Osteocyte (in vitro differentiated cells): ENCODE data around the gene ZNRF3. TPM values are rescaled to one million over a fixed set of nuclear protein-coding genes. Genes with fewer than 3 reads are reported as not detected.
A peak's percentile ranks its signal among the peaks of the same experiment; 100 is the strongest.

Source experiments
- DNase-seq: peaks from one replicate; pipeline ENCODE4 v3.0.0; 2021; ENCODE audit warnings: mixed read lengths; ENCODE audit not compliant: unreplicated experiment; ENCODE audit errors: extremely low spot score
- H3K27ac Mint-ChIP-seq: one replicate; pipeline ENCODE4 v1.8.0; 2021; ENCODE audit warnings: mild to moderate bottlenecking, mixed read lengths; ENCODE audit not compliant: unreplicated experiment
- H3K27me3 Mint-ChIP-seq: one replicate; pipeline ENCODE4 v1.8.0; 2021; ENCODE audit warnings: mixed read lengths; ENCODE audit not compliant: unreplicated experiment
- H3K36me3 Mint-ChIP-seq: one replicate; pipeline ENCODE4 v1.8.0; 2021; ENCODE audit warnings: mixed read lengths; ENCODE audit not compliant: unreplicated experiment
- H3K4me1 Mint-ChIP-seq: one replicate; pipeline ENCODE4 v1.8.0; 2021; ENCODE audit warnings: mixed read lengths; ENCODE audit not compliant: unreplicated experiment
- H3K4me3 Mint-ChIP-seq: one replicate; pipeline ENCODE4 v1.8.0; 2021; ENCODE audit warnings: mild to moderate bottlenecking, moderate library complexity, mixed read lengths; ENCODE audit not compliant: unreplicated experiment
- H3K9me3 Mint-ChIP-seq: one replicate; pipeline ENCODE4 v1.8.0; 2021; ENCODE audit warnings: mixed read lengths; ENCODE audit not compliant: unreplicated experiment
- total RNA-seq: library from RNA; stranded (reverse); gene quantifications from 2 replicates; pipeline ENCODE4 v1.2.1, GENCODE V29; 2021
- TF ChIP-seq, protein P1 (sequence below): fragments of 200-600 bp; sonication (generic); IDR thresholded peaks from 2 replicates; pipeline ENCODE4 v1.5.0; 2021; ENCODE audit warnings: antibody characterized with exemption, mild to moderate bottlenecking, moderate library complexity

Gene ZNRF3
- total RNA-seq, 1 donor from 2014 or later, result 6.4 TPM

DNA sequence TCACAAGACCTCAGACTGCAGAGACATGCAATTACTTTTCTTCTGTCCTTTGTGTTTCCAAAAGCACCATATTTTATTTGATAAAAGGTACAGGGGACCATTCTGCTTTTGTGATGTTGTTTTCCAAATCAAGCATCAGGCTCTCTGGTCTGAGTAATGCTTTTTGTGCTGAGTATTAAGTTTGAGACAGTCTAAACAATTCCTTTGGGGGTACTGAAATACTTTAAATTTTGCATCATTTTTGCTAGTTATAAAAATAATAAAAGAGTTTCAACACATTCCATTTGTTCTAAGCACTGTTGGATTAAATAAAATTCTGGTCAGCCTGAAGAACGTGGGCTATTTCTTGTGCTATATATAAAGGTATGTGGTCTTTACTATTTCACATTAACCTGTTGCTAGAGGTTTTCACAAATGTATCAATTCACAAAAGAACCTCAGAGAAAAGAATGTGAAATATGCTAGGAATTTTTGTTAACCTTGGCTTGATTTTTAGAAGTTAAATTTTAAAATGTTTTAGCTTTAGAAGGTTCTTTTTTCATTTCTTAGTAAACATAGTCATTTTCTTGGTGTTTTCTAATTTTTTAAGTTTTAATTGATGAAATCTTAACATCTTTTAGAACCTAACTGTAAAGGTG, 116.7 kb downstream of the ZNRF3 start:
- TF ChIP-seq, protein P1, sequence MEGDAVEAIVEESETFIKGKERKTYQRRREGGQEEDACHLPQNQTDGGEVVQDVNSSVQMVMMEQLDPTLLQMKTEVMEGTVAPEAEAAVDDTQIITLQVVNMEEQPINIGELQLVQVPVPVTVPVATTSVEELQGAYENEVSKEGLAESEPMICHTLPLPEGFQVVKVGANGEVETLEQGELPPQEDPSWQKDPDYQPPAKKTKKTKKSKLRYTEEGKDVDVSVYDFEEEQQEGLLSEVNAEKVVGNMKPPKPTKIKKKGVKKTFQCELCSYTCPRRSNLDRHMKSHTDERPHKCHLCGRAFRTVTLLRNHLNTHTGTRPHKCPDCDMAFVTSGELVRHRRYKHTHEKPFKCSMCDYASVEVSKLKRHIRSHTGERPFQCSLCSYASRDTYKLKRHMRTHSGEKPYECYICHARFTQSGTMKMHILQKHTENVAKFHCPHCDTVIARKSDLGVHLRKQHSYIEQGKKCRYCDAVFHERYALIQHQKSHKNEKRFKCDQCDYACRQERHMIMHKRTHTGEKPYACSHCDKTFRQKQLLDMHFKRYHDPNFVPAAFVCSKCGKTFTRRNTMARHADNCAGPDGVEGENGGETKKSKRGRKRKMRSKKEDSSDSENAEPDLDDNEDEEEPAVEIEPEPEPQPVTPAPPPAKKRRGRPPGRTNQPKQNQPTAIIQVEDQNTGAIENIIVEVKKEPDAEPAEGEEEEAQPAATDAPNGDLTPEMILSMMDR, result no peak
- Mint-ChIP-seq H3K4me3 (no peak overlapping the region), H3K27ac (peak overlapping the region; percentile 38), H3K36me3 (peaks cover 4% of the 10 kb centered on the region), H3K4me1 (peaks cover 28% of the 10 kb centered on the region), H3K27me3 (no peaks in the 10 kb centered on the region), H3K9me3 (no peaks in the 10 kb centered on the region)
- no peak for DNase-seq

DNA sequence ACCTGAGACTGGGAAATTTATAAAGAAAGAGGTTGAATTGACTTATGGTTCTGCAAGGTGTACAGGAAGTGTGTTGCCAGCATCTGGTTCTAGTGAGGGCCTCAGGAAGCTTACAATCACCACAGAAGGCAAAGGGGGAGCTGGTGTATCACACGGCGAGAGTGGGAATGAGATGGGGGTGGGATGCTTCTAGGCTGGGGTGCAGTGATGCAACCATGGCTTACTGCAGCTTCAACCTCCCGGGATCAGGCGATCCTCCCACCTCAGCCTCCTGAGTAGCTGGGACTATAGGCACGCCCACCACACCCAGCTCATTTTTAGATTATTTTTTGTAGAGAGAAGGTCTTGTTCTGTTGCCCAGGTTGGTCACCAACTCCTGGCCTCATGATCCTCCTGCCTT, 117.3 kb downstream of the ZNRF3 start:
- Mint-ChIP-seq H3K27ac (no peak overlapping the region), H3K27me3 (no peaks in the 10 kb centered on the region), H3K9me3 (no peaks in the 10 kb centered on the region), H3K4me3 (no peak overlapping the region), H3K4me1 (peaks cover 31% of the 10 kb centered on the region), H3K36me3 (peaks cover 4% of the 10 kb centered on the region)
- DNase-seq, result no peak
- TF ChIP-seq, protein P1, result no peak

DNA sequence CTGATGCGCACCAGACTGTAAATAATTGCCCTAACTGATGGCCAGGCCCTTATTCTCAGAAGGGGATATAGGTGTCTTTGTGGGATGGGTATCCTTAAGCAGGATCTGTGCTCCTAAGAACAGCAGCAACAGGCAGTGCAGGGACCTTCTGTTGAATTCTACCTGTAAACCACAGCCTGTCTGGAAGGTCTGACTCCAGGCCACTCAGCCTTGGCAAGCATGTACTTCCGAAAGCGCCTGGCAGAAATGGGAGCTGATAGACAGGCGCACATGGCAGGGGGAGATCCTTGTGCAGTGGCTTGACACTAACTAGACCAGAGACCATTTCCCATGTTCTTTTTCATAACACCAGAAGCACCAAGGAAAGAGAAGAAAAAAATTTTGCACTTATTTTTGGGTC, 119.2 kb downstream of the ZNRF3 start:
- peaks cover 31% of the 10 kb centered on the region for H3K4me1 Mint-ChIP-seq
- peaks cover 2% of the 10 kb centered on the region for H3K36me3 Mint-ChIP-seq
- H3K27me3 Mint-ChIP-seq, result no peaks in the 10 kb centered on the region
- H3K4me3 Mint-ChIP-seq, result no peak overlapping the region
- TF ChIP-seq, protein P1, result no peak
- no peaks in the 10 kb centered on the region for H3K9me3 Mint-ChIP-seq
- no peak overlapping the region for H3K27ac Mint-ChIP-seq
- no peak for DNase-seq

GRCh38 chr22:29003552-29003951, 120.2 kb downstream of the ZNRF3 start:
- no peak for DNase-seq
- TF ChIP-seq, protein P1, result no peak
- peaks cover 2% of the 10 kb centered on the region for H3K36me3 Mint-ChIP-seq
- H3K9me3 Mint-ChIP-seq, result no peaks in the 10 kb centered on the region
- H3K27me3 Mint-ChIP-seq, result no peaks in the 10 kb centered on the region
- peaks cover 28% of the 10 kb centered on the region for H3K4me1 Mint-ChIP-seq
- H3K27ac Mint-ChIP-seq, result no peak overlapping the region
- H3K4me3 Mint-ChIP-seq, result no peak overlapping the region

DNA sequence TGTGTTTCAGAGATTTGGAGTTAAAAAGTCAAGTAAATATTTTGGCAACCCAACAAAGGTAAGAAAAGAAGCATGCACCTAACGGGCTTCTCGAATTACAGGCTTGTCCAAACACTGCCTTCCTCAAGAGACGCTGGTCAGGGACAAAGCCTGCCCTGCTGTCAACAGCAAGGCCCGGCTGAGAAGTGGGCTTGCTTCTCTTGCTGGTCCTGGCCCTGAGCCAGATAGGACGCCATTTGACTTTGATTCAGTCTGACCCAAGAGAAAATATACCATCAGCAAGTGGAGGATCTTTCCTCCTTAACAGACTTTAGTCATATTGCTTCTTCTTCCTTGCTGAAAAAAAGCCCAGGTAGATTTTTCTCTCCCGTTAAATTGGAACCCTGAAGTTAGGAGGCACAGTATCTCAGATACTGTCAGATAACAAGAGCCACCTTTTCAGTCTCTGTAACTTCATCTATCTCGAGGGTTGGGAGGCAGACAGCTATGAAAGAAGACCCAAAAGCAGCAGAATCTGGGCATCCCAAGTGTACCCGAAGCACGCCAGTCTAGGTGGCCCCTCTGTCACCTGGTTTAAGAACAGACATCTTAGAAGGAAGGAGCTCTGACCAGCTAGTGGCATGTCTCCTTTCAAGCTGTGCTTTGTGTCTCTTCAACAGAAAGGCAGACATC, 120.7 kb downstream of the ZNRF3 start:
- DNase-seq, result no peak
- Mint-ChIP-seq H3K4me3 (no peak overlapping the region), H3K36me3 (peaks cover 2% of the 10 kb centered on the region), H3K27ac (no peak overlapping the region), H3K9me3 (no peaks in the 10 kb centered on the region), H3K4me1 (peaks cover 26% of the 10 kb centered on the region), H3K27me3 (no peaks in the 10 kb centered on the region)
- TF ChIP-seq, protein P1, result no peak
